Gastroesophageal sphincter (tissue), 4 donors: ENCODE data around the gene MACROD2. TPM values are rescaled to one million over a fixed set of nuclear protein-coding genes. Genes with fewer than 3 reads are reported as not detected.

ENCODE experiments used
- ATAC-seq: fragments of 150-250 bp; one replicate; pipeline ENCODE4 v1.9.1; 2016; ENCODE audit warnings: mild to moderate bottlenecking, moderate library complexity
- H3K27ac ChIP-seq, 4 donors: fragments of 200-600 bp; sonication (generic) in 3 of 4; 1 replicate in 3 of 4; 2 replicates in 1 of 4; pipeline ENCODE4 v1.5.1; 2016 to 2019
- H3K27me3 ChIP-seq: fragments of 200-600 bp; sonication (generic); one replicate; pipeline ENCODE4 v1.5.1; 2019
- H3K36me3 ChIP-seq, 2 donors: fragments of 200-600 bp; sonication (generic); one replicate each; pipeline ENCODE4 v1.5.1; 2019; ENCODE audit warnings: control low read depth in 1 of 2
- H3K4me1 ChIP-seq, 3 donors: fragments of 200-600 bp; sonication (generic); 1 replicate in 2 of 3; 2 replicates in 1 of 3; pipeline ENCODE4 v1.5.1; 2016 to 2019; ENCODE audit warnings: control low read depth in 2 of 3
- H3K4me3 ChIP-seq, 2 donors: fragments of 200-600 bp; sonication (generic); one replicate each; pipeline ENCODE4 v1.5.1; 2019; ENCODE audit warnings: mild to moderate bottlenecking in 1 of 2, moderate library complexity in 1 of 2
- H3K9me3 ChIP-seq, 3 donors: fragments of 200-600 bp; sonication (generic); one replicate each; pipeline ENCODE4 v1.5.1; 2017 to 2019; ENCODE audit warnings: control low read depth in 2 of 3
- CTCF ChIP-seq, 4 experiments: fragments of 200-600 bp in 2 of 4; fragments of 450-650 bp in 2 of 4; sonication (generic) in 1 of 4; IDR thresholded peaks; one replicate each; pipeline ENCODE4 v1.5.1; 2017 to 2019; ENCODE audit warnings: antibody characterized with exemption in 4 of 4, mild to moderate bottlenecking in 2 of 4, moderate library complexity in 2 of 4
- EP300 ChIP-seq: sonication (generic); formaldehyde crosslinking; IDR thresholded peaks from one replicate; pipeline ENCODE4 v1.6.1; 2017; ENCODE audit warnings: antibody characterized with exemption, mild to moderate bottlenecking
- POLR2A ChIP-seq, 2 donors: fragments of 450-650 bp; IDR thresholded peaks; one replicate each; pipeline ENCODE4 v1.6.1; 2017; ENCODE audit warnings: antibody characterized with exemption in 2 of 2, mild to moderate bottlenecking in 2 of 2, moderate library complexity in 1 of 2
- POLR2AphosphoS5 ChIP-seq: sonication (generic); formaldehyde crosslinking; IDR thresholded peaks from one replicate; pipeline ENCODE4 v1.6.1; 2017; ENCODE audit warnings: antibody characterized with exemption
- WGBS, 2 donors: methylation state at CpG; one replicate each; pipeline ENCODE4 v1.1.5; 2018; ENCODE audit warnings: low coverage in 1 of 2; 5-methylcytosine and 5-hydroxymethylcytosine counted together
- total RNA-seq, 4 donors: library from RNA; depleted of rRNA; stranded (reverse); fragments of >200 nt; gene quantifications; one replicate each; pipeline ENCODE4 v1.1.0, GENCODE V29; 2016

Gene MACROD2
- total RNA-seq, 4 donors from 2014 or later: 4.0 to 12.1 (median 7.4) TPM

- H3K27ac ChIP-seq: no peak overlapping the region
- TF ChIP-seq CTCF (IDR thresholded peaks at IDR 0.05) (no peak), POLR2A (IDR thresholded peaks at IDR 0.05) (no peak), POLR2AphosphoS5 (no peak), EP300 (no peak)
- no peaks in the 10 kb centered on the region for H3K9me3 ChIP-seq
- H3K27me3 ChIP-seq: no peaks in the 10 kb centered on the region
- 69 to 70% methylated on average over 4 of the region's 4 CpGs for WGBS, 2 donors
- H3K4me1 ChIP-seq: no peaks in the 10 kb centered on the region
- ATAC-seq: no peak
- no peaks in the 10 kb centered on the region for H3K36me3 ChIP-seq
- H3K4me3 ChIP-seq: no peak overlapping the region
These were observed 527.8 kb downstream of the MACROD2 start for GRCh38 chr20:14523090-14523489.

- Histone ChIP-seq H3K4me1 (no peaks in the 10 kb centered on the region), H3K4me3 (no peak overlapping the region), H3K27ac (no peak overlapping the region), H3K36me3 (no peaks in the 10 kb centered on the region), H3K9me3 (no peaks in the 10 kb centered on the region), H3K27me3 (no peaks in the 10 kb centered on the region)
- ATAC-seq: no peak
- 100% methylated on average over 1 of the region's 1 CpG for whole genome bisulfite sequencing, 2 donors
- TF ChIP-seq POLR2A (IDR thresholded peaks at IDR 0.05) (no peak), CTCF (IDR thresholded peaks at IDR 0.05) (no peak), EP300 (no peak), POLR2AphosphoS5 (no peak)
These were observed 530.1 kb downstream of the MACROD2 start for GRCh38 chr20:14525426-14525825.

DNA sequence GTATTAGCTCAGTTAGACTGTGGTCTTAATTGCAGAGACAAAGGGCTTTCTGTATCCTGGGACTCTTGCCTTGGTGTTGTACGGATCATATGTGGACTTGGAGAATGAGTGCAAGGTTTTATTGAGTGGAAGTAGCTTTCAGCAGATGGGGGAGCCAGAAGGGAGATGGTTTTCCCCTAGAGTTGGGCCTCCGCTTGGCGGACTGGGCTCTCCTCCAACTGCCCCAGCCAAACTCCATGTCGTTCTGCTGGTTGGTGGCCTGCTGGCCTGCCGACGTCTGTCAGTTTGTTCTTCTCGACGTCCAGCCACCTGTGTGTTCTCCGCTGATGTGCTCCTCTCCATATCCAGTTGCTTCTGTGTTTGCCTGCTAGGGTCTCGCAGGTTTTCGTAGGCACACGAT lies 531.6 kb downstream of the MACROD2 start:
- Histone ChIP-seq H3K4me3 (no peak overlapping the region), H3K27me3 (no peaks in the 10 kb centered on the region), H3K4me1 (no peaks in the 10 kb centered on the region), H3K36me3 (no peaks in the 10 kb centered on the region), H3K27ac (no peak overlapping the region), H3K9me3 (no peaks in the 10 kb centered on the region)
- TF ChIP-seq EP300: no peak
- no peak for TF ChIP-seq POLR2AphosphoS5
- TF ChIP-seq CTCF (IDR thresholded peaks at IDR 0.05): no peak
- TF ChIP-seq POLR2A (IDR thresholded peaks at IDR 0.05): no peak
- 80 to 94% methylated on average over 4 to 8 of the region's 12 CpGs for WGBS, 2 donors
- no peak for ATAC-seq

GRCh38 chr20:14531786-14532185 lies 536.5 kb downstream of the MACROD2 start:
- 74 to 82% methylated on average over 4 to 5 of the region's 5 CpGs for WGBS, 2 donors
- no peak for ATAC-seq
- H3K9me3 ChIP-seq: no peaks in the 10 kb centered on the region
- H3K27me3 ChIP-seq: no peaks in the 10 kb centered on the region
- H3K27ac ChIP-seq: no peak overlapping the region
- TF ChIP-seq POLR2A (IDR thresholded peaks at IDR 0.05) (no peak), EP300 (no peak), POLR2AphosphoS5 (no peak), CTCF (IDR thresholded peaks at IDR 0.05) (no peak)
- no peaks in the 10 kb centered on the region for H3K4me1 ChIP-seq
- H3K4me3 ChIP-seq: no peak overlapping the region
- no peaks in the 10 kb centered on the region for H3K36me3 ChIP-seq

GRCh38 chr20:14536738-14537137 lies 541.4 kb downstream of the MACROD2 start:
- Histone ChIP-seq H3K36me3 (no peaks in the 10 kb centered on the region), H3K27ac (no peak overlapping the region), H3K4me3 (no peak overlapping the region), H3K9me3 (no peaks in the 10 kb centered on the region), H3K27me3 (no peaks in the 10 kb centered on the region), H3K4me1 (no peaks in the 10 kb centered on the region)
- no peak for ATAC-seq
- TF ChIP-seq EP300: no peak
- TF ChIP-seq POLR2AphosphoS5: no peak
- TF ChIP-seq POLR2A (IDR thresholded peaks at IDR 0.05): no peak
- no peak for TF ChIP-seq CTCF (IDR thresholded peaks at IDR 0.05)
- WGBS, 2 donors: 42 to 71% methylated on average over 1 of the region's 1 CpG
